ENCODE data around the gene POLR2L. TPM values are rescaled to one million over a fixed set of nuclear protein-coding genes. Genes with fewer than 3 reads are reported as not detected.
A peak's percentile ranks its signal among the peaks of the same experiment; 100 is the strongest.

The POLR2L gene
- total RNA-seq, 1 experiment from 2014 or later = 211 TPM

DNA sequence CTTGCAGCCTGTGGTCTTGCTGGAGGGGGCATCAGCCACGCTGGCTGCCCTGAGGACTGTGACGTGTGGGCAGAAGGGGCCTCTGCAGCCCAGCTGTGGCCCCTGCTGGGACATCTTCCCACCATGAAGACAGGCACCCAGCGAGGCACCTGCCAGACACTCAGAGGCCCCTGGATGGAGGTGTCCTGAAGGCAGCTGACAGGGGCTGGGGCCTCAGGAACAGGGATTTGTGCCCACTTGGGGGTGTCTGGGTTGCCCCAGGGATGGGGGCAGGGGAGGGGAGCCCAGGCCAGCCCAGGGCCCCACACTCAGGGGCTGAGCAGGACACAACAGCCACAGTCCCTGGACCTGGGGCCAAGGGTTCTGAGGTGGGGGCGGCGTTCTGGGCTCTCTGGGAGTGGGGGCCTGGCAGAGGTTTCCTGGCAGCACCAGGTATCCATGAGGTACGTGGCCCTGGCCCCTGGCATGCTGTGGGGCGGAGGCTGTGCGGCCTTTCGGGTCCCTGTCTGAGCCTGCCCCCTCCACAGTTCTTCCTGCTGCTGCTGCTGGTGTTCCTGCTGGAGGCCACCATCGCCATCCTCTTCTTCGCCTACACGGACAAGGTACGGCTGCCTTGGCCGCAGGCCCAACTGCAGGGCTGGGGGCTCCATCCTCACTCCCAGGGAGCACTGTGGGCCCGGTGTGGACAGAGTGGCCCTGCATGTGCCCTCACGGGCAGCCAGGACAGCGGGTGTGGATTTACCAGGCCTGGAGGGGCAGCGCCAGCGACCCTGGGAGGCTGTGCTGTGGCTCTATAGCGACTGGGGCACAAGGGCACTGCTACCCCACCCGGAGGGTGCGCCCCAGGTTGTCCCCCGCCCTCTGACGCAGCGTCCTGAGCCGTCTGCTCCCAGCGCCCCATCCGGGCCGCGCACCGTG is 21.8 kb upstream of the POLR2L start:
- H2AFZ ChIP-seq (ENCODE audit: low read depth, low read length, poor library complexity, severe bottlenecking) = no peak overlapping the region
- H3K9ac ChIP-seq (ENCODE audit: low read length) = no peak overlapping the region
- no peaks in the 10 kb centered on the region for H3K79me2 ChIP-seq (ENCODE audit: insufficient read depth, low read length)
- H3K9me2 ChIP-seq (ENCODE audit: insufficient read depth) = no peaks in the 10 kb centered on the region
- BruUV-seq (replicated peaks) = no TSS peak
- no peaks in the 10 kb centered on the region for H3K27me3 ChIP-seq (ENCODE audit: insufficient read depth, low read length)
- ChIA-PET CTCF (no interaction called here), RAD21 (ENCODE audit: low non-redundant PET in 1 of 2, low total read pairs in 2 of 2, uncharacterized antibody in 2 of 2, unreplicated experiment in 2 of 2) (no interaction called here), POLR2A (interaction anchor here (0.8 kb wide), 1 partner anchor 625 kb away, joined by 3 read pairs; no protein-coding TSS in a partner anchor)
- no peaks in the 10 kb centered on the region for H3K9me3 ChIP-seq (ENCODE audit: control insufficient read depth in 1 of 2, insufficient read depth in 1 of 2, low read depth in 1 of 2, low read length in 2 of 2)
- no peak overlapping the region for H3K4me3 ChIP-seq (replicated peaks in 1 of 2; ENCODE audit: low read depth in 1 of 2, low read length in 2 of 2)
- ATAC-seq (no peak), DNase-seq (ENCODE audit: low read depth, low spot score) (no peak)
- intact Hi-C loops (cut with micrococcal nuclease) = no loop called here
- no peaks in the 10 kb centered on the region for H3K36me3 ChIP-seq (ENCODE audit: control insufficient read depth in 1 of 2, insufficient read depth in 2 of 2, low read length in 2 of 2)
- TF ChIP-seq POLR2AphosphoS5 (IDR thresholded peaks at IDR 0.05; ENCODE audit: low read depth, low read length) = peak; percentile 11; the same call in 1 of the 2 replicates
- TF ChIP-seq ZFX (IDR thresholded peaks at IDR 0.05) = no peak
- no peak overlapping the region for H3K4me2 ChIP-seq (ENCODE audit: low read length)
- H3K4me1 ChIP-seq (ENCODE audit: control insufficient read depth in 1 of 2, insufficient read depth in 2 of 2, low read length in 2 of 2) = peaks cover 7 to 38% of the 10 kb centered on the region in 2 experiments
- no peaks in the 10 kb centered on the region for H4K20me1 ChIP-seq (ENCODE audit: insufficient read depth)
- no peak overlapping the region; the same call in 1 of the 2 replicates for H3K27ac ChIP-seq (ENCODE audit: low read depth, low read length)

DNA sequence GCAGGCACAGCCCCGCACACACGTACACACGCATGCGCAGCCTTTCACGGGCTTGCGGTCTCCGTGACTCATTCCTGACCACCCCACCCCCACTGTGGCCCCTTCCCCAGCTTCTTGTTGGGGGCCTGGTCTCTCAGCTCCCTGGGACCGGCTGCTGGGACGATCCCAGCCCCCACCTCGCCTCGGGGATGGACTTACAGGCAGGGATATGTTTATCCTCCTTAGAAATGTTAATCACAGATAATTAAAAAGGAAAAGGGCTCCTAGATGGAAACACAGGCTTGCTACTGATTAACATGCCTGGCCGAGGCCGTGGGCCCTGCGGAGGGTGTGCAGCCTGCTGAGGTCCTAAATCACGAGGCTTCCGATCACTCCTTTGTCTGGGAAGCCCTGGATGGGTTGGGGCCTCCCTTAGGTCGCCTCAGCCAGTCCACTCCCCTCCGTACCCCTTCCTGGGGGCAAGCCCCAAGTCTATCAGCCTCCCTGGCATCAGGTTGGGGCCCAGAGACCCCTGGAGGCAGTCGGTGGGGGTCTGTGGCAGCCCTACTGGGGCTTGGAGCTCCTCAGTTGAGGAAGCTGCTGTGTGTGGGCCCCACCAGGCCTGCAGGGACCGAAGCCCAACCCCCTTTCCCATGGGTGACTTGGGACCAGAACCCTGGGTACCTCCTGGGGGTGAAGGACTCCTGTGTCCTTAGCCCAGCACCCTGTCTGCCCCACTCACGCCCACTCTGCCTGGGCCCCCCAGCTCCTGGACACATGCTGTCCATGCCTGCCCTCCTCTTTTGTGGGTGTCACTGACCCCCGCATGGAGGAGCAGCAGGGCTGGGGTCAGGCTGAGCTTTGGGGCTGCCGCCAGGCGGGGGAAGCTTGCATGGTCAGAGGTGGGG is 20.9 kb upstream of the POLR2L start:
- no peak for ATAC-seq
- RAD21 ChIA-PET (ENCODE audit: low non-redundant PET in 1 of 2, low total read pairs in 2 of 2, uncharacterized antibody in 2 of 2, unreplicated experiment in 2 of 2) = no interaction called here

More for the DNA sequence above, 20.9 kb upstream of the POLR2L start:
- Histone ChIP-seq H3K9me3 (ENCODE audit: control insufficient read depth in 1 of 2, insufficient read depth in 1 of 2, low read depth in 1 of 2, low read length in 2 of 2) (no peaks in the 10 kb centered on the region), H3K27me3 (ENCODE audit: insufficient read depth, low read length) (no peaks in the 10 kb centered on the region), H4K20me1 (ENCODE audit: insufficient read depth) (no peaks in the 10 kb centered on the region), H3K9me2 (ENCODE audit: insufficient read depth) (no peaks in the 10 kb centered on the region), H3K27ac (ENCODE audit: low read depth, low read length) (no peak overlapping the region), H3K36me3 (ENCODE audit: control insufficient read depth in 1 of 2, insufficient read depth in 2 of 2, low read length in 2 of 2) (no peaks in the 10 kb centered on the region), H2AFZ (ENCODE audit: low read depth, low read length, poor library complexity, severe bottlenecking) (no peak overlapping the region), H3K4me2 (ENCODE audit: low read length) (no peak overlapping the region), H3K4me1 (ENCODE audit: control insufficient read depth in 1 of 2, insufficient read depth in 2 of 2, low read length in 2 of 2) (peaks cover 7 to 38% of the 10 kb centered on the region in 2 experiments), H3K79me2 (ENCODE audit: insufficient read depth, low read length) (no peaks in the 10 kb centered on the region), H3K4me3 (replicated peaks in 1 of 2; ENCODE audit: low read depth in 1 of 2, low read length in 2 of 2) (no peak overlapping the region), H3K9ac (ENCODE audit: low read length) (no peak overlapping the region)
- intact Hi-C loops (cut with micrococcal nuclease) = no loop called here
- no TSS peak for BruUV-seq (replicated peaks)
- POLR2A ChIA-PET = no interaction called here
- DNase-seq (ENCODE audit: low read depth, low spot score) = no peak
- CTCF ChIA-PET = no interaction called here
- TF ChIP-seq, protein P1, sequence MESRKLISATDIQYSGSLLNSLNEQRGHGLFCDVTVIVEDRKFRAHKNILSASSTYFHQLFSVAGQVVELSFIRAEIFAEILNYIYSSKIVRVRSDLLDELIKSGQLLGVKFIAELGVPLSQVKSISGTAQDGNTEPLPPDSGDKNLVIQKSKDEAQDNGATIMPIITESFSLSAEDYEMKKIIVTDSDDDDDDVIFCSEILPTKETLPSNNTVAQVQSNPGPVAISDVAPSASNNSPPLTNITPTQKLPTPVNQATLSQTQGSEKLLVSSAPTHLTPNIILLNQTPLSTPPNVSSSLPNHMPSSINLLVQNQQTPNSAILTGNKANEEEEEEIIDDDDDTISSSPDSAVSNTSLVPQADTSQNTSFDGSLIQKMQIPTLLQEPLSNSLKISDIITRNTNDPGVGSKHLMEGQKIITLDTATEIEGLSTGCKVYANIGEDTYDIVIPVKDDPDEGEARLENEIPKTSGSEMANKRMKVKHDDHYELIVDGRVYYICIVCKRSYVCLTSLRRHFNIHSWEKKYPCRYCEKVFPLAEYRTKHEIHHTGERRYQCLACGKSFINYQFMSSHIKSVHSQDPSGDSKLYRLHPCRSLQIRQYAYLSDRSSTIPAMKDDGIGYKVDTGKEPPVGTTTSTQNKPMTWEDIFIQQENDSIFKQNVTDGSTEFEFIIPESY (IDR thresholded peaks at IDR 0.05; ENCODE audit: extremely low read depth, insufficient replicate concordance, low read length) = no peak
- TF ChIP-seq RAD21 (IDR thresholded peaks at IDR 0.05; ENCODE audit: low read depth) (no peak), EZH2 (IDR thresholded peaks at IDR 0.05) (no peak), CEBPB (IDR thresholded peaks at IDR 0.05; ENCODE audit: low read depth) (no peak), TCF7L2 (IDR thresholded peaks at IDR 0.05; ENCODE audit: borderline replicate concordance, extremely low read depth, insufficient read depth, insufficient read length) (no peak), ELF1 (IDR thresholded peaks at IDR 0.05; ENCODE audit: borderline replicate concordance, low read depth) (no peak), EGR1 (IDR thresholded peaks at IDR 0.05; ENCODE audit: low read depth) (no peak), JUND (IDR thresholded peaks at IDR 0.05) (no peak), SRF (IDR thresholded peaks at IDR 0.05; ENCODE audit: low read depth) (no peak), FOSL1 (IDR thresholded peaks at IDR 0.05; ENCODE audit: low read depth) (no peak), POLR2AphosphoS5 (IDR thresholded peaks at IDR 0.05; ENCODE audit: low read depth, low read length) (no peak), CBX3 (IDR thresholded peaks at IDR 0.05; ENCODE audit: low read depth) (no peak), POLR2A (IDR thresholded peaks at IDR 0.05; ENCODE audit: borderline replicate concordance, extremely low read depth, insufficient read depth, insufficient read length) (no peak)
- TF ChIP-seq, protein P2, sequence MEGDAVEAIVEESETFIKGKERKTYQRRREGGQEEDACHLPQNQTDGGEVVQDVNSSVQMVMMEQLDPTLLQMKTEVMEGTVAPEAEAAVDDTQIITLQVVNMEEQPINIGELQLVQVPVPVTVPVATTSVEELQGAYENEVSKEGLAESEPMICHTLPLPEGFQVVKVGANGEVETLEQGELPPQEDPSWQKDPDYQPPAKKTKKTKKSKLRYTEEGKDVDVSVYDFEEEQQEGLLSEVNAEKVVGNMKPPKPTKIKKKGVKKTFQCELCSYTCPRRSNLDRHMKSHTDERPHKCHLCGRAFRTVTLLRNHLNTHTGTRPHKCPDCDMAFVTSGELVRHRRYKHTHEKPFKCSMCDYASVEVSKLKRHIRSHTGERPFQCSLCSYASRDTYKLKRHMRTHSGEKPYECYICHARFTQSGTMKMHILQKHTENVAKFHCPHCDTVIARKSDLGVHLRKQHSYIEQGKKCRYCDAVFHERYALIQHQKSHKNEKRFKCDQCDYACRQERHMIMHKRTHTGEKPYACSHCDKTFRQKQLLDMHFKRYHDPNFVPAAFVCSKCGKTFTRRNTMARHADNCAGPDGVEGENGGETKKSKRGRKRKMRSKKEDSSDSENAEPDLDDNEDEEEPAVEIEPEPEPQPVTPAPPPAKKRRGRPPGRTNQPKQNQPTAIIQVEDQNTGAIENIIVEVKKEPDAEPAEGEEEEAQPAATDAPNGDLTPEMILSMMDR (IDR thresholded peaks at IDR 0.05 in 2 of 3, conservative IDR thresholded peaks at IDR 0.05 in 1 of 3; ENCODE audit: borderline replicate concordance in 1 of 3, insufficient read depth in 1 of 3, low read depth in 2 of 3, low read length in 2 of 3) = no peak
